NT2/D1 (cell line): ENCODE data around the gene NFKBIA.

Experiments used
- SUZ12 ChIP-seq: IDR thresholded peaks from 2 replicates; pipeline ENCODE4 v1.6.1; 2011; ENCODE audit not compliant: insufficient read length, insufficient read depth; ENCODE audit errors: extremely low read depth
- ZNF274 ChIP-seq: IDR thresholded peaks from 2 replicates; pipeline ENCODE4 v1.6.1; 2011; ENCODE audit warnings: mild to moderate bottlenecking, low read depth, low read length

GRCh38 chr14:35406506-35407305, 2.2 kb upstream of the NFKBIA start:
- TF ChIP-seq ZNF274 (no peak), SUZ12 (no peak)
